Coronary artery (tissue), 2 donors: Measurements from ENCODE around the gene POU2AF1.

Experiments used
- DNase-seq: peaks from one replicate; pipeline ENCODE4 v3.0.0-alpha.2; 2017; ENCODE audit warnings: low spot score
- H3K27ac ChIP-seq, 2 donors: fragments of 200-600 bp; sonication (generic); one replicate each; pipeline ENCODE4 v1.5.1; 2016 to 2019
- H3K4me3 ChIP-seq: fragments of 200-600 bp; sonication (generic); 2 replicates; pipeline ENCODE4 v1.5.1; 2016; ENCODE audit warnings: mild to moderate bottlenecking, moderate library complexity
- TF ChIP-seq, protein P1 (sequence below): fragments of 200-600 bp; sonication (generic); IDR thresholded peaks from one replicate; pipeline ENCODE4 v1.5.1; 2019; ENCODE audit warnings: antibody characterized with exemption

POU2AF1 gene

GRCh38 chr11:111367411-111368284, 11.4 kb downstream of the POU2AF1 start:
- TF ChIP-seq, protein P1, sequence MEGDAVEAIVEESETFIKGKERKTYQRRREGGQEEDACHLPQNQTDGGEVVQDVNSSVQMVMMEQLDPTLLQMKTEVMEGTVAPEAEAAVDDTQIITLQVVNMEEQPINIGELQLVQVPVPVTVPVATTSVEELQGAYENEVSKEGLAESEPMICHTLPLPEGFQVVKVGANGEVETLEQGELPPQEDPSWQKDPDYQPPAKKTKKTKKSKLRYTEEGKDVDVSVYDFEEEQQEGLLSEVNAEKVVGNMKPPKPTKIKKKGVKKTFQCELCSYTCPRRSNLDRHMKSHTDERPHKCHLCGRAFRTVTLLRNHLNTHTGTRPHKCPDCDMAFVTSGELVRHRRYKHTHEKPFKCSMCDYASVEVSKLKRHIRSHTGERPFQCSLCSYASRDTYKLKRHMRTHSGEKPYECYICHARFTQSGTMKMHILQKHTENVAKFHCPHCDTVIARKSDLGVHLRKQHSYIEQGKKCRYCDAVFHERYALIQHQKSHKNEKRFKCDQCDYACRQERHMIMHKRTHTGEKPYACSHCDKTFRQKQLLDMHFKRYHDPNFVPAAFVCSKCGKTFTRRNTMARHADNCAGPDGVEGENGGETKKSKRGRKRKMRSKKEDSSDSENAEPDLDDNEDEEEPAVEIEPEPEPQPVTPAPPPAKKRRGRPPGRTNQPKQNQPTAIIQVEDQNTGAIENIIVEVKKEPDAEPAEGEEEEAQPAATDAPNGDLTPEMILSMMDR: no peak
- no peak for DNase-seq
- Histone ChIP-seq H3K27ac (no peak overlapping the region), H3K4me3 (no peak overlapping the region)

GRCh38 chr11:111366560-111367410, 12.3 kb downstream of the POU2AF1 start:
- no peak overlapping the region for H3K27ac ChIP-seq
- TF ChIP-seq, protein P1: no peak

GRCh38 chr11:111365722-111366559, 13.1 kb downstream of the POU2AF1 start:
- TF ChIP-seq, protein P1: no peak
- H3K4me3 ChIP-seq: no peak overlapping the region
- no peak overlapping the region for H3K27ac ChIP-seq
- no peak for DNase-seq

More at GRCh38 chr11:111366560-111367410, 12.3 kb downstream of the POU2AF1 start:
- H3K4me3 ChIP-seq: no peak overlapping the region
- DNase-seq: no peak

DNA sequence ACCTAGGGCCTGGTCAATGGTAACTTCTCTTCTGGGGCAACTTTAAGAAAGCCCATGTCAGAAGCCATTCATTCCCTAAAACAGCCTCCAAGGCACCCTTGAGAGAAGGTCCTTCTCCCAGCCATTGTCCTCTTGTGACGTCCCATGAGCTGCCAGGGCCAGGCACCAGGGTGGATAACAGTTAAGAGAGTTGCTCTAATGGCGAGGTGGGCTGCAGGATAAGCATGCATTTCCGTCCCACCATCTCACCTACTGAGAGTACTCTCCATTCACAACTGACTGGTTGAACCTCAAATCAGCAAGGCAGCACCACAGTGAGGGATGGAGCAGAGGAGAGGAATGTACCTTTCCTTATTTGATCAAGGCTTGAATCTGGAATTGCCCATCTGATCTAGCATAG, 14.6 kb downstream of the POU2AF1 start:
- Histone ChIP-seq H3K4me3 (no peak overlapping the region), H3K27ac (no peak overlapping the region)
- TF ChIP-seq, protein P1: no peak
- no peak for DNase-seq

GRCh38 chr11:111363985-111364384, 15.1 kb downstream of the POU2AF1 start:
- TF ChIP-seq, protein P1: no peak
- no peak for DNase-seq
- Histone ChIP-seq H3K4me3 (no peak overlapping the region), H3K27ac (no peak overlapping the region)

- TF ChIP-seq, protein P1: no peak
- DNase-seq: no peak
- H3K27ac ChIP-seq: no peak overlapping the region
- H3K4me3 ChIP-seq: no peak overlapping the region
Measured at GRCh38 chr11:111362887-111363411, 16.1 kb downstream of the POU2AF1 start.
